HUES64 (cell line): ENCODE measurements around the gene CMSS1.
A peak's percentile ranks its signal among the peaks of the same experiment; 100 is the strongest.
"Not testable (repeated sequence)": the region's sequence is repeated elsewhere in the genome, so short reads cannot be mapped to it uniquely, and the experiment has no call there.

Source experiments
- H3K27ac ChIP-seq: 2 replicates; pipeline ENCODE4 v1.7.0; 2013; ENCODE audit warnings: low read depth, low read length, inconsistent platforms
- H3K27me3 ChIP-seq: 2 replicates; pipeline ENCODE4 v1.6.1; 2013; ENCODE audit warnings: mild to moderate bottlenecking, low read length; ENCODE audit not compliant: insufficient read depth
- H3K36me3 ChIP-seq: 2 replicates; pipeline ENCODE4 v1.6.1; 2013; ENCODE audit warnings: mild to moderate bottlenecking, low read length; ENCODE audit not compliant: insufficient read depth
- H3K4me1 ChIP-seq: 2 replicates; pipeline ENCODE4 v1.6.1; 2013; ENCODE audit warnings: mild to moderate bottlenecking, low read length, moderate library complexity; ENCODE audit not compliant: insufficient read depth
- H3K4me3 ChIP-seq: 2 replicates; pipeline ENCODE4 v1.5.1; 2013; ENCODE audit warnings: mild to moderate bottlenecking, low read length, moderate library complexity
- H3K9ac ChIP-seq: 2 replicates; pipeline ENCODE4 v1.6.1; 2013; ENCODE audit warnings: mild to moderate bottlenecking, low read depth, low read length
- H3K9me3 ChIP-seq: 2 replicates; pipeline ENCODE4 v1.6.1; 2013; ENCODE audit warnings: low read depth, low read length; ENCODE audit not compliant: insufficient read depth
- WGBS: fragments of 150-250, 120-280 bp; methylation state at CpG from one replicate; pipeline ENCODE4 v1.1.7; 2013; ENCODE audit warnings: missing lambda C conversion rate; 5-methylcytosine and 5-hydroxymethylcytosine counted together

The CMSS1 gene

GRCh38 chr3:100082714-100083113 lies 265.1 kb downstream of the CMSS1 start:
- Histone ChIP-seq H3K4me1 (peaks cover 16% of the 10 kb centered on the region), H3K27ac (no peak overlapping the region), H3K9me3 (no peaks in the 10 kb centered on the region), H3K4me3 (no peak overlapping the region), H3K36me3 (no peaks in the 10 kb centered on the region), H3K27me3 (no peaks in the 10 kb centered on the region), H3K9ac (no peak overlapping the region)
- WGBS, result 67% methylated on average over 1 of the region's 1 CpG

GRCh38 chr3:100083209-100083608 lies 265.5 kb downstream of the CMSS1 start:
- H3K36me3 ChIP-seq, result no peaks in the 10 kb centered on the region
- H3K27me3 ChIP-seq, result no peaks in the 10 kb centered on the region
- H3K9me3 ChIP-seq, result no peaks in the 10 kb centered on the region
- peaks cover 19% of the 10 kb centered on the region for H3K4me1 ChIP-seq
- H3K27ac ChIP-seq, result no peak overlapping the region
- 94% methylated on average over 6 of the region's 6 CpGs for WGBS
- H3K4me3 ChIP-seq, result no peak overlapping the region
- no peak overlapping the region for H3K9ac ChIP-seq

- Histone ChIP-seq H3K27ac (no peak overlapping the region), H3K36me3 (no peaks in the 10 kb centered on the region), H3K4me3 (no peak overlapping the region), H3K9me3 (no peaks in the 10 kb centered on the region), H3K9ac (no peak overlapping the region), H3K27me3 (no peaks in the 10 kb centered on the region), H3K4me1 (peaks cover 30% of the 10 kb centered on the region)
- 88% methylated on average over 7 of the region's 7 CpGs for WGBS
These were observed 266.6 kb downstream of the CMSS1 start for GRCh38 chr3:100084100-100084806.

- peaks cover 43% of the 10 kb centered on the region for H3K4me1 ChIP-seq
- H3K4me3 ChIP-seq, result no peak overlapping the region
- H3K36me3 ChIP-seq, result no peaks in the 10 kb centered on the region
- WGBS, result 89% methylated on average over 1 of the region's 1 CpG
- H3K9me3 ChIP-seq, result no peaks in the 10 kb centered on the region
- no peak overlapping the region for H3K9ac ChIP-seq
- H3K27me3 ChIP-seq, result no peaks in the 10 kb centered on the region
- H3K27ac ChIP-seq, result no peak overlapping the region
These were observed 268.7 kb downstream of the CMSS1 start for GRCh38 chr3:100086401-100086800.

- H3K27ac ChIP-seq, result no peak overlapping the region
These were observed 269.5 kb downstream of the CMSS1 start for GRCh38 chr3:100087198-100087597.

GRCh38 chr3:100088735-100089368 lies 271.2 kb downstream of the CMSS1 start:
- H3K36me3 ChIP-seq, result no peaks in the 10 kb centered on the region
- no peaks in the 10 kb centered on the region for H3K27me3 ChIP-seq
- peak overlapping the region; percentile 36; the same call in 1 of the 2 replicates for H3K27ac ChIP-seq
- WGBS, result 79% methylated on average over 2 of the region's 2 CpGs
- H3K9ac ChIP-seq, result no peak overlapping the region; the same call in 1 of the 2 replicates
- peaks cover 43% of the 10 kb centered on the region for H3K4me1 ChIP-seq
- no peaks in the 10 kb centered on the region for H3K9me3 ChIP-seq
- peak overlapping the region; percentile 16; the same call in 1 of the 2 replicates for H3K4me3 ChIP-seq

More at GRCh38 chr3:100087198-100087597, 269.5 kb downstream of the CMSS1 start:
- peaks cover 43% of the 10 kb centered on the region for H3K4me1 ChIP-seq
- H3K9ac ChIP-seq, result no peak overlapping the region
- H3K36me3 ChIP-seq, result no peaks in the 10 kb centered on the region
- no peaks in the 10 kb centered on the region for H3K9me3 ChIP-seq
- H3K27me3 ChIP-seq, result no peaks in the 10 kb centered on the region
- no peak overlapping the region for H3K4me3 ChIP-seq

- H3K36me3 ChIP-seq, result no peaks in the 10 kb centered on the region
- peak overlapping the region; percentile 29 for H3K27ac ChIP-seq
- no peaks in the 10 kb centered on the region for H3K9me3 ChIP-seq
- WGBS, result 65% methylated on average over 6 of the region's 7 CpGs
- no peak overlapping the region for H3K9ac ChIP-seq
- peaks cover 43% of the 10 kb centered on the region for H3K4me1 ChIP-seq
- H3K4me3 ChIP-seq, result no peak overlapping the region
- no peaks in the 10 kb centered on the region for H3K27me3 ChIP-seq
These were observed 272.4 kb downstream of the CMSS1 start for GRCh38 chr3:100089812-100090668.

- Histone ChIP-seq H3K4me1 (peaks cover 43% of the 10 kb centered on the region), H3K36me3 (no peaks in the 10 kb centered on the region), H3K9me3 (no peaks in the 10 kb centered on the region), H3K9ac (no peak overlapping the region), H3K4me3 (no peak overlapping the region), H3K27me3 (no peaks in the 10 kb centered on the region), H3K27ac (no peak overlapping the region)
These were observed 273.0 kb downstream of the CMSS1 start for GRCh38 chr3:100090669-100091005.

GRCh38 chr3:100093831-100094230 lies 276.2 kb downstream of the CMSS1 start:
- Histone ChIP-seq H3K36me3 (no peaks in the 10 kb centered on the region), H3K4me3 (no peak overlapping the region), H3K27me3 (no peaks in the 10 kb centered on the region), H3K9me3 (no peaks in the 10 kb centered on the region), H3K4me1 (peaks cover 17% of the 10 kb centered on the region), H3K9ac (no peak overlapping the region), H3K27ac (no peak overlapping the region)
- 100% methylated on average over 1 of the region's 1 CpG for WGBS

- not testable (repeated sequence) for H3K9me3 ChIP-seq, H3K27ac ChIP-seq, H3K9ac ChIP-seq, H3K4me1 ChIP-seq, H3K27me3 ChIP-seq, H3K36me3 ChIP-seq, H3K4me3 ChIP-seq
- 100% methylated on average over 1 of the region's 1 CpG for WGBS
These were observed 278.6 kb downstream of the CMSS1 start for GRCh38 chr3:100096286-100096685.

- Histone ChIP-seq H3K36me3 (no peaks in the 10 kb centered on the region), H3K9ac (no peak overlapping the region), H3K27me3 (no peaks in the 10 kb centered on the region), H3K27ac (no peak overlapping the region), H3K9me3 (no peaks in the 10 kb centered on the region), H3K4me1 (no peaks in the 10 kb centered on the region), H3K4me3 (no peak overlapping the region)
- WGBS, result 96% methylated on average over 2 of the region's 2 CpGs
These were observed 279.2 kb downstream of the CMSS1 start for GRCh38 chr3:100096866-100097265.
